Measurements from ENCODE around the gene PAH. TPM values are rescaled to one million over a fixed set of nuclear protein-coding genes. Genes with fewer than 3 reads are reported as not detected.

The PAH gene
- total and polyA plus RNA-seq, 2 of the 8 experiments (the other 6 are each of a cell fraction or from before 2014, with no cell fraction given): 3.9 to 9.0 TPM

- ChIA-PET CTCF (ENCODE audit: partially characterized antibody) (interaction anchor here (0.9 to 3.2 kb wide), 8 partner anchors 9 to 656 kb away, joined by 3 to 25 read pairs (median 4); no protein-coding TSS in a partner anchor), POLR2A (ENCODE audit: partially characterized antibody) (no interaction called here)
- Histone ChIP-seq H2AK5ac (ENCODE audit: low read depth, low read length) (no peak overlapping the region), H3K4me2 (ENCODE audit: insufficient read depth in 1 of 2, low read depth in 2 of 2, low read length in 2 of 2) (no peak overlapping the region), H3K4me1 (replicated peaks in 1 of 4; ENCODE audit: control insufficient read depth in 3 of 4, insufficient read depth in 4 of 4, low read length in 3 of 4) (peaks cover 0 to 6% (median 5%) of the 10 kb centered on the region in 4 experiments; a peak in 6 of 7 replicates), H3K14ac (ENCODE audit: insufficient read length) (no peak overlapping the region), H3K79me2 (ENCODE audit: control insufficient read depth in 1 of 2, insufficient read depth in 2 of 2, low read length in 2 of 2) (no peaks in the 10 kb centered on the region), H3K23me2 (ENCODE audit: low read depth, low read length) (no peaks in the 10 kb centered on the region; the same call in 1 of the 2 replicates), H3K27ac (ENCODE audit: low read depth, low read length) (no peak overlapping the region), H3K36me3 (ENCODE audit: control insufficient read depth in 2 of 4, insufficient read depth in 4 of 4, low read length in 3 of 4) (no peaks in the 10 kb centered on the region), H4K20me1 (replicated peaks in 1 of 2; ENCODE audit: control insufficient read depth in 1 of 2, insufficient read depth in 2 of 2, low read length in 2 of 2) (no peaks in the 10 kb centered on the region), H3K9me3 (ENCODE audit: insufficient read depth in 2 of 2, low read depth in 1 of 2, low read length in 1 of 2) (no peaks in the 10 kb centered on the region), H3K9ac (replicated peaks in 1 of 4; ENCODE audit: extremely low read depth in 1 of 4, low read depth in 3 of 4, low read length in 3 of 4) (no peak overlapping the region), H3K4ac (replicated peaks; ENCODE audit: insufficient read length, low read depth, low read length) (no peak overlapping the region), H4K91ac (replicated peaks; ENCODE audit: insufficient read length, low read length) (no peak overlapping the region), H2AFZ (ENCODE audit: low read length) (no peak overlapping the region), H3K56ac (replicated peaks; ENCODE audit: insufficient read length, low read depth, low read length) (no peak overlapping the region), H2BK20ac (ENCODE audit: low read length) (no peak overlapping the region), H3K27me3 (replicated peaks in 1 of 4; ENCODE audit: control insufficient read depth in 3 of 4, extremely low read depth in 1 of 4, insufficient read depth in 3 of 4, low read length in 3 of 4) (no peaks in the 10 kb centered on the region; a peak in 1 of 7 replicates), H2BK5ac (ENCODE audit: low read depth, low read length) (no peak overlapping the region), H3K4me3 (ENCODE audit: extremely low read depth in 1 of 4, insufficient read depth in 2 of 4, low read depth in 3 of 4, low read length in 4 of 4) (no peak overlapping the region), H2BK12ac (ENCODE audit: low read depth, low read length) (no peak overlapping the region), H3K23ac (ENCODE audit: insufficient read length) (no peak overlapping the region), H2BK120ac (replicated peaks; ENCODE audit: low read depth, low read length) (no peak overlapping the region), H2BK15ac (ENCODE audit: low read length) (no peak overlapping the region), H3K79me1 (ENCODE audit: low read depth, low read length) (no peaks in the 10 kb centered on the region; the same call in 1 of the 2 replicates), H3K18ac (ENCODE audit: extremely low read depth, low read length) (no peak overlapping the region), H4K8ac (ENCODE audit: extremely low read depth, insufficient read depth, low read length) (no peak overlapping the region), H4K5ac (ENCODE audit: insufficient read length, low read depth, low read length) (no peak overlapping the region)
- TF ChIP-seq ATF2 (IDR thresholded peaks at IDR 0.05; ENCODE audit: low read length): no peak
- peak; percentile 38; the same call in 1 of the 2 replicates for TF ChIP-seq MAX (IDR thresholded peaks at IDR 0.05)
- no peak for FAIRE-seq
- WGBS, 2 experiments (ENCODE audit: extremely low coverage in 1 of 2, insufficient coverage in 1 of 2, insufficient read length in 1 of 2, insufficient replicate concordance in 2 of 2, low coverage in 1 of 2, low lambda C conversion rate in 2 of 2, missing lambda C conversion rate in 1 of 2): 88% methylated on average over 2 of the region's 2 CpGs; no CpG with 5 or more reads in 1 of the 2 experiments
- no peak for DNase-seq (ENCODE audit: low read depth in 1 of 2, low spot score in 2 of 2)
These were observed 25.3 kb downstream of the PAH start for GRCh38 chr12:102891756-102892155.

Measured in H1 (cell line).